Left colon (tissue), 2 donors: ENCODE data around the gene C2CD2L. TPM values are rescaled to one million over a fixed set of nuclear protein-coding genes. Genes with fewer than 3 reads are reported as not detected.
A peak's percentile ranks its signal among the peaks of the same experiment; 100 is the strongest.
"Not testable (repeated sequence)": the region's sequence is repeated elsewhere in the genome, so short reads cannot be mapped to it uniquely, and the experiment has no call there.

ENCODE experiments used
- ATAC-seq: fragments of 200-7000 bp; cut with Tn5 transposase; one replicate; pipeline ENCODE4 v1.9.1; 2020; ENCODE audit warnings: mild to moderate bottlenecking, moderate library complexity
- DNase-seq, 2 donors: peaks; one replicate each; pipeline ENCODE4 v3.0.0-alpha.2; 2020
- intact Hi-C, 2 donors: fragments of 100-400 bp; cut with DNase I in 1 of 2; cut with micrococcal nuclease in 1 of 2; formaldehyde crosslinking; loops; one replicate each; pipeline versions ENCODE4 v1.11.2 to v1.14.0; 2022; cut with DNase I, micrococcal nuclease
- long read RNA-seq: library from polyadenylated mRNA; unstranded; transcript quantifications from one replicate; pipeline ENCODE4 v2.0.0, GENCODE V29; 2021
- total RNA-seq, 2 donors: library from RNA; stranded (reverse); fragmentation: NEBNext Ultra II Directional; extraction: Animal tissue kit (Norgen Biotek cat#: 25700); gene quantifications; one replicate each; pipeline ENCODE4 v1.2.1, GENCODE V29; 2021
- donor health status: DM: no; HTN: no; CAD: no.
- donor health status: DM: yes; HTN: yes; CAD: no.

C2CD2L gene
- total RNA-seq = 10 to 100 TPM; 26.6 to 43.7 TPM
- long read RNA-seq, full-length matches to known transcripts = 4 of 26 reads
- long read RNA-seq, partial matches to known transcripts = 16 of 26 reads
- long read RNA-seq, other reads (novel, unspliced or antisense) = 6 of 26 reads

DNA sequence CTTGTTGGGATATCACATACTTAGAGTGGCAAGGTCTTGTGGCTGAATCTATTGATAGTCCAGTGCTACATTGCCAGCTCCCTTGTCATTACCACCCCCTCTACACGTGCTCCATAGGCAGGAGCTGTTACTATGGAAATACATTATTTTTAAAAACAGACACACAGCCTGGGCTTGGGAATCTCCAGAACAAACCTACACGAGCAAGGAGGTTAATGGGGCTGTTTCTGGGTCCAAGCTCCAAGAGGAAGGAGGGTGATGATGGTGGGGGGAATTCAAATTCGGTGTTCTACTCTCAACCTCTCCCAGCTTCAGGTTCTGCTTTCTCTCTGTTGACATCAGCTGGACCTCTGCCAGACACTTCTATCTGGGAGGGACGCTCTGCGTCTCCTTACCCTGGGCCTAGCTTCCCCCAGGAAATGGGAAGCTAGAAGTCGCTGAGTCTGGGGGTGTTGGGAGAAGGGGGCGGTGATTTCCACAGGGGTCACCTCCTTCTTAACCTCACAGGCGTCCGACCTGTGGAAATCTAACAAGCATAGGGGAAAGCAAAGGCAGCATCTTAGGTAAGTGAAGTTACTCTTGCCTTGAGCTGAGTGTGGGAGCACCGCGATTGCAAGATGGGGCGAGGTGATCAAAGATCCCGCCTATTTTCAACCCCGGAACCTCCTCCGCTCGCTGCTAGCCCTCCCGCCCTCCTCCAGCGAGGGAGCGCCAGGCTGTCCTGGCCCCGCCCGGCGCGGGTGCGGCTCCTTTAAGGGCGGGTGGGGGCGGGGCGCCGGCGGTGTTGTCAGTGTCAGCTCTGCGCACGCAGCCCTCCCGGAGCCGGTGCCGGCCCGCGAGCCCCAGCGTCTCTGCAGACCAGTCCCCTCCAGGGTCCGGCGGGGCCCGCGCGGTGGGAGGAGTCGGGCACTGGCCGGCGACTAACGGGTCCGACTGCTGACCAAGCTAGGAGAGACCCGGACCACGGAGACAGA lies at the start of gene C2CD2L:
Gene C2CD2L, plus strand, starts transcription at position 781 of the 974 bp plus-strand sequence. CDS start 398 bp downstream, outside the sequence.
- ATAC-seq = peak; percentile 80
- intact Hi-C loops = no loop called here
- peak; percentile 93 to 94 for DNase-seq

DNA sequence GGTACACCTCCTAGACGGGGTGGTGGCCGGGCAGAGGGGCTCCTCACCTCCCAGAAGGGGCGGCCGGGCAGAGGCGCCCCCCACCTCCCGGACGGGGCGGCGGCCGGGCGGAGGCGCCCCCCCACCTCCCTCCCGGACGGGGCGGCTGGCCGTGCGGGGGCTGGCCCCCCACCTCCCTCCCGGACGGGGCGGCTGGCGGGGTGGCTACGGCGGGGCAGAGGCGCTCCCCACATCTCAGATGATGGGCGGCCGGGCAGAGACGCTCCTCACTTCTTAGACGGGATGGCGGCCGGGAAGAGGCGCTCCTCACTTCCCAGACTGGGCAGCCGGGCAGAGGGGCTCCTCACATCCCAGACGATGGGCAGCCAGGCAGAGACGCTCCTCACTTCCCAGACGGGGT lies 48.0 kb upstream of the C2CD2L start:
- DNase-seq, intact Hi-C loops, ATAC-seq: not testable (repeated sequence)

DNA sequence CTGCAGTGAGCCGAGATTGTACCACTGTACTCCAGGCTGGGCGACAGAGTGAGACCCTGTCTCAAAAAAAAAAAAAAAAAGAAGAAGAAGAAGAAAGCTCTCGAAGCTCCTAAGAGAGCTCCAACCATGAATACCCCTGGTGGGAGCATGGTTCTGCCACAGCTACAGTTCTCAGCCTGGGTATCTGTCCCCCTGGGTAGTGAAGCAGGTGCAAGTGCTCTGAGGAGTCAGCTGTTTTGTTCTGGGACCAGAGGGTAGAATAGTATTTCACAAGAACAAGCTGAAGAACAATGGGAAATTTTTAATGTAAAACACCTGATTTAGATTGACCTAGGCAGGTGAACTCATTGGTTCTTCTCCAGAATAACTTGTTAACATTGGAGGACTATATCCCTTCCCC lies 45.9 kb upstream of the C2CD2L start:
- DNase-seq = no peak
- ATAC-seq = no peak
- intact Hi-C loops = no loop called here

DNA sequence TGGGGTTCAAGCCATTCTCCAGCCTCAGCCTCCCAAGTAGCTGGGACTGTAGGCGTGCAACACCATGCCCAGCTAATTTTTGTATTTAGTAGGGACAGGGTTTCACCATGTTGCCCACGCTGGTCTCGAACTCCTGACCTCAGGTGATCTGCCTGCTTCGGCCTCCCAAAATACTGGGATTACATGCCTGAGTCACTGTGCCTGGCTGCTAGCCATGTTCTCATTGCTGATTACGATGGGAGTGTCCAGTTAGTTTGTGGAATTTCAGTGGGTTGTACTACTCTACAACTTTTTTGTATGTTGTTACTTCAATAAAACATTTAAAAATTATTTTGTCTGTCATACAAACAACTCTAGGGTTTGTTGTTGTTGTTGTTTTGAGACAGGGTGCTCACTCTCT lies 44.4 kb upstream of the C2CD2L start:
- intact Hi-C loops = no loop called here
- DNase-seq (no peak), ATAC-seq (no peak)

DNA sequence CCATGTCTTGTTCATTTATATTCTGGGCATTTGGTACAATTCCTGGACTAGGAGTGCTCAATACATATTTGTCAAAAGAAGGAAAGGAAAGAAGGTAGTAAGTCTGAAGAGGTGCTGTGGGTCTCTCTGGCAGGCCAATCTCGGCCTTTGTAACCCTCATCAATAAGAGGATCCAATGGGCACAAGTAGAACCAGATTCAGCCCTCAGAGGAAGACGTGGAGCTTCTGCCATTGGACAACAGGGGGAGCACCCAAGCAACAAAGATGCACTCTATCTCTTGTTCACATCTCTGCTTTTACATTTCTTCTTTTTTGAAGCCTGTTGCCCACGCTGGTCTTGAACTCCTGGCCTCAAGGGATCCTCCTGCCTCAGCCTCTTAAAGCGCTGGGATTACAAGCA lies 41.8 kb upstream of the C2CD2L start:
- ATAC-seq (no peak), DNase-seq (no peak)
- intact Hi-C loops = no loop called here

DNA sequence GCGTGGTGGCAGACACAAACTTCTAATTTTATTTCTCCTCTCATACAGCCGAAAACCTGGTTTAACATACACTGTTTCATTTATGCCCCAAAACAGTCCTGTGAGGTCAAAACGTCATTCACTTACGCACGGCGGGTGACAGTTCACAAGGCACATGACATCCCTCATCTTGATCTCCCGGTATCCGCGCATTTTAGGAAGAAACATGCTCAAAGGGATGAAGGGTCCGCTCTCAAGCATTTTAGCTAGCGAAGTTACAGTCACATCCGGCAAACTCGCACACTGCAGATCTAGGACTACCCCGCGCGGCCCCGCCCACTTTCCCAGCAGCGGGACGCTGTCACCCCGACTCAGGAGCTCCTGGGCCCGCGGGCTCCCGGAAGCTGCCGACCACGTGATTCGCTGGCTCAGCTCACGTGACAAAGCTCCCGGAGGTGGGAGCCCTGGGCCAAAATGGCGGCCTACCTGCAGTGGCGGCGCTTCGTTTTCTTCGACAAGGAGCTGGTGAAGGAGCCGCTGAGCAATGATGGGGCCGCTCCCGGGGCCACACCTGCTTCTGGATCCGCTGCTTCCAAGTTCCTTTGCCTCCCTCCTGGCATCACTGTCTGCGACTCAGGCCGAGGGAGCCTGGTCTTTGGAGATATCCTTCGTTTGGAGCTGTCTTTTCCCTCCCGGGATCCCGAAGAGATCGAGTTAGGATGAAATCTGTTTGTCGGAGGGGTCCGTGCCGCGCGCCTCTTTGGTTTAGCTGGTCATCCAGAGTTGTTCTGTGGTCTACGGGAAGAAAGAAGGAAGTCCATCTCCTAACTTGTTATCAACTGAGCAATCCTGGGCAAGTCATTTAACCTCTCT lies 39.5 kb upstream of the C2CD2L start, which contains the start of gene VPS11:
Gene VPS11, plus strand, starts transcription at position 448 of the 852 bp plus-strand sequence. Its CDS starts 6 bp downstream, at position 454.
- intact Hi-C loops = no loop called here
- DNase-seq (peak; percentile 99), ATAC-seq (peak; percentile 98)

DNA sequence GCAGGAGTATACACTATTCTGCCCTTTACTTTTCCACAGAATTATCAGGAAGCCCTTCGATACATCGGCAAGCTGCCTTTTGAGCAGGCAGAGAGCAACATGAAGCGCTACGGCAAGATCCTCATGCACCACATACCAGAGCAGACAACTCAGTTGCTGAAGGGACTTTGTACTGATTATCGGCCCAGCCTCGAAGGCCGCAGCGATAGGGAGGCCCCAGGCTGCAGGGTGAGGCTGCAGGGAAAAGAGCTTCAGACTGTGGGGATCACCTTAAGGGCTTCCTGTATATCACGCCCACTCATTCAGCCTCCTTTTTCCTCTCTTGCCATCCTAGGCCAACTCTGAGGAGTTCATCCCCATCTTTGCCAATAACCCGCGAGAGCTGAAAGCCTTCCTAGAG lies 29.3 kb upstream of the C2CD2L start:
- ATAC-seq (no peak), DNase-seq (no peak)
- intact Hi-C loops = no loop called here

DNA sequence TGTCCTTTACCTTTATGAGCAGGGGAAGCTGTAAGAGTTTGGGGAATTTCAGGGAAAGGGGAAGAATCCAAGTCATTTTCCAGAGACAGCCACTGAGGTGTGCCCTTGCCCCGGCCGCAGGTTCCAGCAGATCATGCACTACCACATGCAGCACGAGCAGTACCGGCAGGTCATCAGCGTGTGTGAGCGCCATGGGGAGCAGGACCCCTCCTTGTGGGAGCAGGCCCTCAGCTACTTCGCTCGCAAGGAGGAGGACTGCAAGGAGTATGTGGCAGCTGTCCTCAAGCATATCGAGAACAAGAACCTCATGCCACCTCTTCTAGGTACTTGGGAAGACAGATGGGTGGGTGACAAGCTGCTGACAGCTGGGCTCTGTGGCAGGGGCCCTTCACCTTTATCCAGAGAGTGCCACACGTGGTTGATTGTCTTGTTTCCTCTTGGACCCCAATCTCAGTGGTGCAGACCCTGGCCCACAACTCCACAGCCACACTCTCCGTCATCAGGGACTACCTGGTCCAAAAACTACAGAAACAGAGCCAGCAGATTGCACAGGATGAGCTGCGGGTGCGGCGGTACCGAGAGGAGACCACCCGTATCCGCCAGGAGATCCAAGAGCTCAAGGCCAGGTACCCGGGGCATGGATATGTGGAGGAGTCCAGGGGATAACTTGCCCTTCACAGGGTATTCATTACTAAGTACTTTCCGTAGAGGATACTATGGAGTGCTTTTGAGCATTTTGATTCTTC lies 28.3 kb upstream of the C2CD2L start:
- intact Hi-C loops = no loop called here
- no peak for DNase-seq

DNA sequence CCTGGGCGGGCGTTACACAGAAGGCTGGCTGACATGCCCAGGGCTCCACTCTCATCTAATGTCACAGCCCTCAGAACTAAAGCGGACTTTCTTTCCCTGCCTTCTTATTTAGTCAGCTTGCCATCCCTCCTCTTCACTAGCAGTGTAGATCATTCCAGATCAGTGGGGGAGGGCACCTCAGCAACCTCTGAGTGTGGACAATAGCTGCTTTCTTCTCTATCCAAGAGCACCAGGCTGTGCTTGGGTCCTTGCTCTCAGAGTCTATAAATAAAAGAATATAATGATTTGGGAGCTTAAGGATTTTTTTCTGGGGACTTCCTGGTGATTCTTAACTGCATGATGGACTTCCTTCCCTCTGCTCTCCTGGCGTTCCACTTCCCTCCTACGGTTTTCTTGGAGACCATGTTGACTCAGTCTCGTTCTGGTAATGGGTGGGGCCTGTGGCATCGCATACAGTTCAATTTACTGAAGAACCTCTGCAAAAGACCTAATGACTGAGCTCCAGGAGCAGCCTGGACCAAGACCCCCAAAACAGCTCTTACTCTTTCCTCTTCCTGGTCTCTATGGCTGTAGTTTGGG lies 25.4 kb upstream of the C2CD2L start:
- ATAC-seq (no peak), DNase-seq (no peak)
- intact Hi-C loops = no loop called here

More for the DNA sequence above, 28.3 kb upstream of the C2CD2L start:
- ATAC-seq = no peak

DNA sequence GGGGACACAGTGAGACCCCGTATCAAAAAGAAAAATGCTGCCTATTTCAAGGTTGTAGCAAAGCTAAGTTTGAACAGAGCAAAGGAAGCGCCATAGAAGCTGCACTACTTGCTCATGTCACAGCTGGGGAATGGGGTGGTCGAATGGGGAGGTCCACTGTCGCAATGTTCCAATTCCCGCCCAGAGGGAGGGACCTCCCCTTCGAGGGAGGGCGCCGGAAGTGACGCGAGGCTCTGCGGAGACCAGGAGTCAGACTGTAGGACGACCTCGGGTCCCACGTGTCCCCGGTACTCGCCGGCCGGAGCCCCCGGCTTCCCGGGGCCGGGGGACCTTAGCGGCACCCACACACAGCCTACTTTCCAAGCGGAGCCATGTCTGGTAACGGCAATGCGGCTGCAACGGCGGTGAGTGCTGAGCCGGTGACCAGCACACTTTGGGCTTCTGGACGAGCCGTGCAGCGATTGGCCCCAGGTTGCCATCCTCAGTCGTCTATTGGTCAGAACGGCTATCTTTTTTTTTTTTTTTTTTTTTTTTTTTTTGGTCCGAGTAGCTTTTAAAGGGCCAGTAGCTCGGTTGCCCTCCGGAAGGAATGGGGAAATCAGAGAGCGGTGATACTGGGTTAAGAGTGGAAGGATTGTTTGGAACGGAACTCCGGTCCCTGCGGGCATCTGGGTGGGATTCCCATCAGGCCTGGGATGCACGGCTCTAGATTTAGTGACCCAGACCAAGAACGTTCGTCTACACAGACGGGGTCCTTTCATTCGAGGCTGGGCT lies 22.3 kb upstream of the C2CD2L start, which contains the start of gene HMBS:
Gene HMBS, plus strand, starts transcription at position 219 of the 774 bp plus-strand sequence. Its CDS starts 153 bp downstream, at position 372.
- intact Hi-C loops = no loop called here
- DNase-seq = peak; percentile 94 to 95
- ATAC-seq = peak; percentile 94

DNA sequence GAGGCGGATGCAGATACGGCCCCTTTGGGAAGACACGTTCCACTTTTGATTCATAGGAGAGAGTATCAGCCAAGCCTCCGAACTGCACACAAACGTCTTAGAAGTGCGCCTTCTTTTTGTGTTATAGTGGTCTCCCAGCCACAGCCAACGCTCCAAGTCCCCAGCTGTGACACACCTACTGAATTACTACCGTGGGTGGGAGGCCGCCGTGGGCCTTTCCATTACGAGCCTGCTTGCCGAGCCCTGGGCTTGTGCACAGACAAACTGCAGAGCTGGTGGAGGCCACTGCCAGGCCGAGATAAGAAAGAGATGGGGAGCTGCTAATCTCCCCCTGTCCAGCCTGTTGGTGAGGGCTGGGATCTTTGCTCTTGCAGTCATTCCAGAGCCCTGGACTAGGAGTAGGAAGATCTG lies 21.7 kb upstream of the C2CD2L start:
- ATAC-seq = peak; percentile 24
- intact Hi-C loops = no loop called here
- DNase-seq = peak in 1 of 2 donors; percentile 50

DNA sequence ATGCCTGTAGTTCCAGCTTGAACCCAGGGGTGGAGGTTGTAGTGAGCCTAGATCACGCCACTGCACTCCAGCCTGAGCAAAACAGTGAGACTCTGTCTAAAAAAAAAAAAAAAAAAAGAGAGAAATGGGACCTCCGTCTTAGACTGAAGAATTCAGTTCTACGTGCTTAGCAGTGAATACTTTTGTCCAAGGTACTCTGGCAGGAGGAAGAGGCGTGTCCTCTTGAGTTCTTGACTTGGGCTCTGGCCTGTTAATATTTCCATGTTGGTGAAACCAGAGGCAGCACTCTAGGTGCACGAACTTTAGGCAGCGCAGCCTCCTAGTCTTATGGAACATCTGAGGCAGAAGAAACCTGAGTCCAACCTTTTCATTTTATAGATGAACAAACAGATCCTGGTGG lies 20.0 kb upstream of the C2CD2L start:
- intact Hi-C loops = no loop called here
- DNase-seq = no peak
- ATAC-seq = no peak

DNA sequence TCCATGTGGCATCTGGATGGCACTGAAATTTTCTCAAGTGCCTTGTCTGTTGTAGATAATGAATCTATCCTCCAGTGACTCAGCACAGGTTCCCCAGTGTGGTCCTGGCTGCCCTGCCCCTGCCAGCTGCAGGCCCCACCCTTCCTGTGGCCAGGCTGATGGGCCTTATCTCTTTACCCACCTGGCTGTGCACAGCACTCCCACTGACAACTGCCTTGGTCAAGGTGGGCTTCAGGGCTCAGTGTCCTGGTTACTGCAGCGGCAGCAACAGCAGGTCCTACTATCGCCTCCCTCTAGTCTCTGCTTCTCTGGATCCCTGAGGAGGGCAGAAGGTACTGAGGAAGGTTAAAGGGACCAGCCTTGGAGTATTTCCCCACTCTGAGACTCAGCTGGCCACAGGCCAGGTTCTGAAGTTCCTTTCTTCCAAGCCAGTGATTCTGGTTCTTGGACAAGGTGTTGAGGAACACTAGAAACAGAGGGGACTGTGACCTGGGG lies 19.4 kb upstream of the C2CD2L start:
- ATAC-seq = no peak

DNA sequence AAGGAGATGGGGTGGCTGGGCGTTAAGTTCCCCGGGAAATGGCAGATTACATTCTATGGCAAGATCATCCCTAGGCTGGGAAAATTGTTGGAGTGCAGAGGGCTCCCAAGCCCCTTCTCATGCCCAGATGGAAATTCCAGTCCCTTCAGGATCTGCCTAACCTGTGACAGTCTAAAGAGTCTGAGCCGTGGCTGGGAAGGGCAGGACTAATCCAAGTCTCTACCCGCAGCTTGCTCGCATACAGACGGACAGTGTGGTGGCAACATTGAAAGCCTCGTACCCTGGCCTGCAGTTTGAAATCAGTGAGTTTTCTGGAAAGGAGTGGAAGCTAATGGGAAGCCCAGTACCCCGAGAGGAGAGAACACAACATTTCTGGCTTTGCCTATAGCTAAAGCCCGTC lies 18.7 kb upstream of the C2CD2L start:
- DNase-seq (no peak), ATAC-seq (no peak)
- intact Hi-C loops = no loop called here

More for the DNA sequence above, 19.4 kb upstream of the C2CD2L start:
- DNase-seq = no peak
- intact Hi-C loops = no loop called here

DNA sequence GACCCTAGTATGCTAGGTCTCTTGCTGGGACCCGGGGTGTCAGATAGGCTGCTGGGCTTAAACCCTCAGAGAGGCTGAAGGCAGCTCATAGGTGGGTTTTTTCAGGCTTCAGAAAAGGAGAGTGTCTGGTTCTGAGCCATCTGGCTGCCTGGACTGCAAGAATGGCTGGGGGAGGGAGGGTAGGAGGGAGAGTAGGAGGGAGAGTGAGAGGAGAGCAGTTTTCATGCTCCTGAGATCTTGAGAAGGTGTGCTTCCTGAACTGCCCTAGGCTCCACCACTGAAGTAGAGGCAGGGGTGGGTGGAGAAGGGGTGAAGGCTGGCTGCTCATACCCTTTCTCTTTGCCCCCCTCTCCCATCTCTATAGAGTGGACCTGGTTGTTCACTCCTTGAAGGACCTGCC lies 17.8 kb upstream of the C2CD2L start:
- no peak for DNase-seq
- intact Hi-C loops = no loop called here
- ATAC-seq = no peak

DNA sequence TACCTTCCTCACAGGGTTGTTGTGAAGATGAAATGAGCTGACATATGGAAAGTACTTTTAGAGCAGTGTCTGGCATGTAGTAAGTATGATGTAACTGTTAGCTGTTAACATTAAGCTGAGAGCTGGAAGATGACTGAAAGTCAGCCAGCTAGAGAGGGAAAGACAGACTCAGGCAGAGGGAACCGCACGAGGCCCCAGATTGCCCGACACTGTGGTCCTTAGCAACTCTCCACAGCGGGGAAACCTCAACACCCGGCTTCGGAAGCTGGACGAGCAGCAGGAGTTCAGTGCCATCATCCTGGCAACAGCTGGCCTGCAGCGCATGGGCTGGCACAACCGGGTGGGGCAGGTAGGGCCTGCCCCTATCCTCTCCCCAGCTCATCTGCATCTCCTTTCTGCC lies 16.0 kb upstream of the C2CD2L start:
- no peak for DNase-seq
- no peak for ATAC-seq
- intact Hi-C loops = no loop called here
